Large intestine (tissue), 3 donors: ENCODE data around the gene BMAL1. TPM values are rescaled to one million over a fixed set of nuclear protein-coding genes. Genes with fewer than 3 reads are reported as not detected.
A peak's percentile ranks its signal among the peaks of the same experiment; 100 is the strongest.

Experiments used
- DNase-seq, 2 donors: peaks; one replicate each; pipeline versions ENCODE4 v3.0.0 to v3.0.0-alpha.2; 2013
- H3K27ac ChIP-seq: one replicate; pipeline ENCODE4 v1.5.1; 2013; ENCODE audit warnings: low read length
- H3K27me3 ChIP-seq: 2 replicates; pipeline ENCODE4 v1.6.1; 2013; ENCODE audit warnings: low read length; ENCODE audit not compliant: control insufficient read depth, insufficient read depth
- H3K36me3 ChIP-seq: 2 replicates; pipeline ENCODE4 v1.6.1; 2013; ENCODE audit warnings: low read length; ENCODE audit not compliant: control insufficient read depth, insufficient read depth
- H3K4me1 ChIP-seq: one replicate; pipeline ENCODE4 v1.6.1; 2013; ENCODE audit warnings: low read length; ENCODE audit not compliant: control insufficient read depth, insufficient read depth
- H3K4me3 ChIP-seq: one replicate; pipeline ENCODE4 v1.5.1; 2013; ENCODE audit warnings: low read length
- H3K9me3 ChIP-seq: one replicate; pipeline ENCODE4 v1.6.1; 2013; ENCODE audit warnings: mild to moderate bottlenecking, low read depth, low read length, moderate library complexity; ENCODE audit not compliant: control insufficient read depth
- WGBS: methylation state at CpG from one replicate; pipeline ENCODE4 v1.1.5; 2013; ENCODE audit warnings: low lambda C conversion rate; ENCODE audit not compliant: insufficient coverage; 5-methylcytosine and 5-hydroxymethylcytosine counted together
- polyA plus RNA-seq: library from polyadenylated mRNA; unstranded; fragments of 120-200 nt; gene quantifications from one replicate; pipeline ENCODE4 v1.2.1, GENCODE V29; 2013

BMAL1 gene
- polyA plus RNA-seq, 1 donor, result 7.6 TPM

- H3K4me3 ChIP-seq, result no peak overlapping the region
- WGBS, result no CpG with 5 or more reads among the region's 16 CpGs
- no peak for DNase-seq
Measured at GRCh38 chr11:13260963-13261588, 16.5 kb upstream of the BMAL1 start.

GRCh38 chr11:13261591-13262061 lies 16.0 kb upstream of the BMAL1 start:
- no peak for DNase-seq
- 60% methylated on average over 3 of the region's 8 CpGs for WGBS

More at GRCh38 chr11:13260963-13261588, 16.5 kb upstream of the BMAL1 start:
- H3K27ac ChIP-seq, result no peak overlapping the region
- peaks cover 6% of the 10 kb centered on the region for H3K4me1 ChIP-seq
- no peaks in the 10 kb centered on the region for H3K9me3 ChIP-seq
- no peaks in the 10 kb centered on the region for H3K36me3 ChIP-seq
- peaks cover 6% of the 10 kb centered on the region for H3K27me3 ChIP-seq

GRCh38 chr11:13262096-13262495 lies 15.5 kb upstream of the BMAL1 start:
- no peaks in the 10 kb centered on the region for H3K9me3 ChIP-seq
- 62% methylated on average over 3 of the region's 3 CpGs for WGBS

More at GRCh38 chr11:13261591-13262061, 16.0 kb upstream of the BMAL1 start:
- Histone ChIP-seq H3K4me3 (no peak overlapping the region), H3K9me3 (no peaks in the 10 kb centered on the region), H3K36me3 (no peaks in the 10 kb centered on the region), H3K27me3 (peaks cover 6% of the 10 kb centered on the region), H3K27ac (no peak overlapping the region), H3K4me1 (peaks cover 6% of the 10 kb centered on the region)

GRCh38 chr11:13268791-13269190 lies 8.8 kb upstream of the BMAL1 start:
- no peak for DNase-seq
- Histone ChIP-seq H3K27me3 (peaks cover 16% of the 10 kb centered on the region), H3K4me3 (no peak overlapping the region), H3K27ac (no peak overlapping the region), H3K4me1 (peaks cover 9% of the 10 kb centered on the region), H3K36me3 (no peaks in the 10 kb centered on the region), H3K9me3 (no peaks in the 10 kb centered on the region)

More at GRCh38 chr11:13262096-13262495, 15.5 kb upstream of the BMAL1 start:
- H3K27ac ChIP-seq, result no peak overlapping the region
- DNase-seq, result no peak
- peaks cover 7% of the 10 kb centered on the region for H3K27me3 ChIP-seq
- H3K36me3 ChIP-seq, result no peaks in the 10 kb centered on the region
- peaks cover 6% of the 10 kb centered on the region for H3K4me1 ChIP-seq
- no peak overlapping the region for H3K4me3 ChIP-seq

- no peak overlapping the region for H3K27ac ChIP-seq
- peaks cover 17% of the 10 kb centered on the region for H3K27me3 ChIP-seq
- no peak overlapping the region for H3K4me3 ChIP-seq
- H3K36me3 ChIP-seq, result no peaks in the 10 kb centered on the region
- peaks cover 9% of the 10 kb centered on the region for H3K4me1 ChIP-seq
- DNase-seq, result no peak
- H3K9me3 ChIP-seq, result no peaks in the 10 kb centered on the region
Measured at GRCh38 chr11:13269775-13270174, 7.8 kb upstream of the BMAL1 start.

- 0% methylated on average over 1 of the region's 1 CpG for WGBS
- peak; percentile 67 to 82 for DNase-seq
- peaks cover 30% of the 10 kb centered on the region for H3K27me3 ChIP-seq
- H3K9me3 ChIP-seq, result no peaks in the 10 kb centered on the region
- H3K27ac ChIP-seq, result no peak overlapping the region
- H3K4me3 ChIP-seq, result no peak overlapping the region
- H3K36me3 ChIP-seq, result no peaks in the 10 kb centered on the region
- H3K4me1 ChIP-seq, result peaks cover 10% of the 10 kb centered on the region
Measured at GRCh38 chr11:13271060-13271693, 6.4 kb upstream of the BMAL1 start.

GRCh38 chr11:13276454-13276831 lies 1.1 kb upstream of the BMAL1 start:
- no peaks in the 10 kb centered on the region for H3K36me3 ChIP-seq
- 8% methylated on average over 2 of the region's 8 CpGs for WGBS
- H3K4me1 ChIP-seq, result peaks cover 15% of the 10 kb centered on the region
- H3K4me3 ChIP-seq, result peak overlapping the region; percentile 62
- H3K27ac ChIP-seq, result no peak overlapping the region
- peaks cover 58% of the 10 kb centered on the region for H3K27me3 ChIP-seq
- no peak for DNase-seq
- peaks cover 3% of the 10 kb centered on the region for H3K9me3 ChIP-seq

GRCh38 chr11:13276832-13277767 lies 490 bp upstream of the BMAL1 start:
- Histone ChIP-seq H3K4me3 (peak overlapping the region; percentile 62), H3K27me3 (peaks cover 58% of the 10 kb centered on the region), H3K27ac (no peak overlapping the region), H3K4me1 (peaks cover 9% of the 10 kb centered on the region), H3K36me3 (no peaks in the 10 kb centered on the region), H3K9me3 (peaks cover 3% of the 10 kb centered on the region)
- DNase-seq, result peak; percentile 96 to 99
- WGBS, result no CpG with 5 or more reads among the region's 72 CpGs

- H3K27ac ChIP-seq, result no peak overlapping the region
Measured at GRCh38 chr11:13278609-13279486, 1.3 kb downstream of the BMAL1 start.

GRCh38 chr11:13279487-13279834 lies 1.9 kb downstream of the BMAL1 start:
- Histone ChIP-seq H3K9me3 (peaks cover 3% of the 10 kb centered on the region), H3K27me3 (peaks cover 54% of the 10 kb centered on the region), H3K27ac (no peak overlapping the region), H3K4me1 (peaks cover 9% of the 10 kb centered on the region), H3K36me3 (no peaks in the 10 kb centered on the region), H3K4me3 (no peak overlapping the region)
- no CpG with 5 or more reads among the region's 3 CpGs for WGBS
- DNase-seq, result no peak

More at GRCh38 chr11:13278609-13279486, 1.3 kb downstream of the BMAL1 start:
- 7% methylated on average over 11 of the region's 61 CpGs for WGBS
- H3K9me3 ChIP-seq, result peaks cover 3% of the 10 kb centered on the region
- no peaks in the 10 kb centered on the region for H3K36me3 ChIP-seq
- peak in 1 of 2 donors; percentile 37 for DNase-seq
- peaks cover 56% of the 10 kb centered on the region for H3K27me3 ChIP-seq
- H3K4me3 ChIP-seq, result peak overlapping the region; percentile 75
- peaks cover 9% of the 10 kb centered on the region for H3K4me1 ChIP-seq
